ENCODE data around the gene NKAIN2.

Gene NKAIN2

DNA sequence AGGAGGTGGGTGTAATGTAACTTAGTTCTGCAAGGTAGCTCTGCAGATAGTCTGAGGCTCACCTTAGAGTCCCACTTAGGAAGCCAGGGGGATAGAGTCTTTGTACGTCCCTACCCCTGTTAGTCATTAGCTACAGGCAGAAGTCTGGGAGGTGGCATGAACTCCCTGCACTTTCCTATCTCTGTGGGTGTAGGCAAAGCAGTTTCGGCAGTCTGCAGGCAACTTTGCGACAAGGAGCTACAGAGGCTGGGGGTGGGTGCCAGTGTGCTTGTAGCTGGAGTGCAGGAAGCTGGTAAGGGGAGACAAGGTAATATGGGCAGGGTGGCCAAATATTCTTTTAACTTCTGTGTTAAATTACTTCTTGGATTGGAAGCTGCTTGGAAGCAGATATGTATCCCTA, 45.7 kb downstream of the NKAIN2 start:
- Histone ChIP-seq H2BK15ac (replicated peaks; ENCODE audit: low read depth) (no peak overlapping the region), H3K4me3 (ENCODE audit: low read length) (no peak overlapping the region), H4K8ac (ENCODE audit: low read depth, low read length) (no peak overlapping the region), H2BK120ac (ENCODE audit: low read depth, low read length) (no peak overlapping the region), H4K5ac (ENCODE audit: low read length) (no peak overlapping the region), H2AK5ac (ENCODE audit: low read length) (no peak overlapping the region), H3K4ac (ENCODE audit: low read depth, low read length) (no peak overlapping the region), H3K56ac (ENCODE audit: low read length) (no peak overlapping the region), H3K27me3 (ENCODE audit: insufficient read depth, low read length, poor library complexity) (no peaks in the 10 kb centered on the region), H3K23ac (ENCODE audit: low read length) (no peak overlapping the region), H3K79me1 (ENCODE audit: low read length) (no peaks in the 10 kb centered on the region), H3K4me2 (ENCODE audit: low read length) (no peak overlapping the region), H3K18ac (ENCODE audit: low read length) (no peak overlapping the region), H3K36me3 (ENCODE audit: control insufficient read depth, insufficient read depth, low read length) (no peaks in the 10 kb centered on the region), H3K4me1 (ENCODE audit: control insufficient read depth, low read depth, low read length) (no peaks in the 10 kb centered on the region), H3K27ac (ENCODE audit: low read depth, low read length) (no peak overlapping the region), H3K9ac (ENCODE audit: low read length) (no peak overlapping the region), H2BK5ac (ENCODE audit: low read length) (no peak overlapping the region), H3K79me2 (ENCODE audit: control insufficient read depth, insufficient read depth, low read length) (no peaks in the 10 kb centered on the region)
- WGBS (ENCODE audit: extremely low coverage, insufficient coverage, low lambda C conversion rate), result no CpG with 5 or more reads among the region's 3 CpGs
- DNase-seq, result no peak

DNA sequence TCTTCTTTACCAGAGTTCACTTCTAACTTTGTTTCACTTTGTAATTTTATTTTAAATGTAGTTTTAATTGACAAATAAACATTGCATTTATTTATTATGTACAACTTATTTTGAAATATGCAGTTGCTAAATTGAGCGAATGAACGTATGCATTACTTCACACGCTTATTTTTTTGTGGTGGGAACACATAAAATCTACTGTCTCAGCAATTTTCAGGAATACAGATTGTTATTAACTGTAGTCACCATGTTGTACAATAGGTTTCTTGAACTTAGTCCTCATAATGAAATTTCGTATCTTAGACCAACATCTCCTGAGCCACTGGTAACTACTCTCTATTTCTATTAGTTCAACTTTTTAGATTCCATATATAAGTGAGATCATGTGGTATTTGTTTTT, 46.9 kb downstream of the NKAIN2 start:
- H2BK120ac ChIP-seq (ENCODE audit: low read depth, low read length), result no peak overlapping the region
- H3K4me3 ChIP-seq (ENCODE audit: low read length), result no peak overlapping the region
- no peaks in the 10 kb centered on the region for H3K36me3 ChIP-seq (ENCODE audit: control insufficient read depth, insufficient read depth, low read length)
- H3K18ac ChIP-seq (ENCODE audit: low read length), result no peak overlapping the region
- H4K8ac ChIP-seq (ENCODE audit: low read depth, low read length), result no peak overlapping the region
- no peak overlapping the region for H2BK5ac ChIP-seq (ENCODE audit: low read length)
- no peak for DNase-seq
- no peak overlapping the region for H3K4me2 ChIP-seq (ENCODE audit: low read length)
- no peak overlapping the region for H3K27ac ChIP-seq (ENCODE audit: low read depth, low read length)
- no peak overlapping the region for H3K56ac ChIP-seq (ENCODE audit: low read length)
- no peak overlapping the region for H4K5ac ChIP-seq (ENCODE audit: low read length)
- no peak overlapping the region for H3K9ac ChIP-seq (ENCODE audit: low read length)
- no peaks in the 10 kb centered on the region for H3K4me1 ChIP-seq (ENCODE audit: control insufficient read depth, low read depth, low read length)
- no peak overlapping the region for H2BK15ac ChIP-seq (replicated peaks; ENCODE audit: low read depth)
- H3K79me2 ChIP-seq (ENCODE audit: control insufficient read depth, insufficient read depth, low read length), result no peaks in the 10 kb centered on the region
- WGBS (ENCODE audit: extremely low coverage, insufficient coverage, low lambda C conversion rate), result no CpG with 5 or more reads among the region's 4 CpGs
- no peak overlapping the region for H2AK5ac ChIP-seq (ENCODE audit: low read length)
- H3K27me3 ChIP-seq (ENCODE audit: insufficient read depth, low read length, poor library complexity), result no peaks in the 10 kb centered on the region
- H3K4ac ChIP-seq (ENCODE audit: low read depth, low read length), result no peak overlapping the region
- no peak overlapping the region for H3K23ac ChIP-seq (ENCODE audit: low read length)
- no peaks in the 10 kb centered on the region for H3K79me1 ChIP-seq (ENCODE audit: low read length)

DNA sequence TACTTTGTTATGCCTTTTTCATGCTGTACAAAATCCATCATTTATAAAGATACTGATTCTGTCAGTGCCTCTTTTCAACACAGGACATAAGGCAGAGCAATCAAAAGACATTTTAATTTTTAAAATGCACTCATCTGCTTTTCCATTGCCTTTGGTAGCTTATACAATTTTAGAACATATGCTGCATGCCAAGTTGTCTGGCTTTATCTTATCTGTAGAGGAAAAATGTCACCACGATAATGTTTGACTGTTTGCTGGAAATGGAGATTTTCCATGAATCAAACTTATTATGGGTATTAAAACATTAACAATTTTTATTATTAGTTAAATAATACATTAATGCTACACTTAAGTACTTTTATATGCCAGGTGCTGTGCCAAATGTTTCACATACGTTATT, 50.5 kb downstream of the NKAIN2 start:
- Histone ChIP-seq H3K27ac (ENCODE audit: low read depth, low read length) (no peak overlapping the region), H3K36me3 (ENCODE audit: control insufficient read depth, insufficient read depth, low read length) (no peaks in the 10 kb centered on the region), H3K4me3 (ENCODE audit: low read length) (no peak overlapping the region), H3K27me3 (ENCODE audit: insufficient read depth, low read length, poor library complexity) (no peaks in the 10 kb centered on the region), H4K5ac (ENCODE audit: low read length) (no peak overlapping the region), H2AK5ac (ENCODE audit: low read length) (no peak overlapping the region), H2BK120ac (ENCODE audit: low read depth, low read length) (no peak overlapping the region), H3K4ac (ENCODE audit: low read depth, low read length) (no peak overlapping the region), H3K4me1 (ENCODE audit: control insufficient read depth, low read depth, low read length) (no peaks in the 10 kb centered on the region), H3K79me2 (ENCODE audit: control insufficient read depth, insufficient read depth, low read length) (no peaks in the 10 kb centered on the region), H3K9ac (ENCODE audit: low read length) (no peak overlapping the region), H2BK15ac (replicated peaks; ENCODE audit: low read depth) (no peak overlapping the region), H4K8ac (ENCODE audit: low read depth, low read length) (no peak overlapping the region), H3K18ac (ENCODE audit: low read length) (no peak overlapping the region), H3K79me1 (ENCODE audit: low read length) (no peaks in the 10 kb centered on the region), H3K23ac (ENCODE audit: low read length) (no peak overlapping the region), H3K4me2 (ENCODE audit: low read length) (no peak overlapping the region), H2BK5ac (ENCODE audit: low read length) (no peak overlapping the region), H3K56ac (ENCODE audit: low read length) (no peak overlapping the region)
- DNase-seq, result no peak
- WGBS (ENCODE audit: extremely low coverage, insufficient coverage, low lambda C conversion rate), result no CpG with 5 or more reads among the region's 2 CpGs

DNA sequence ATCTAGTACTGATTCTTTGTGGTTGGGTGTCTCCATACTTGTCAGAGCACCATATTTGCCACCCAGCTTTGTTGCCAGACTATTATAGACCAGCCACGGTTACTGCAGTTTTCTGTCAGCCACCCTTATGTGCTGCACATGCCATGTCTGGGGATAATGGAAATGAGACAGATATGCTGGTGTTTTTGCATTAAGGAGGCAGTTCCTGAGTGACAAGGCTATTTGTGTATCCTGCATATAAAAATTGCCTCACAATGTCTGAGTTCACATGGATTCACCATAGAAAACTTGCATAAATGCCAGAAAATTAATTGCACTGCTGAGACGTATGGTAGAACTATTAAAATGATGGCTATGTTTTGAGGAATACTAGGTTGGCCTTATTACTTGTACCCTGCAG, 51.8 kb downstream of the NKAIN2 start:
- Histone ChIP-seq H3K4ac (ENCODE audit: low read depth, low read length) (no peak overlapping the region), H3K36me3 (ENCODE audit: control insufficient read depth, insufficient read depth, low read length) (no peaks in the 10 kb centered on the region), H3K27me3 (ENCODE audit: insufficient read depth, low read length, poor library complexity) (no peaks in the 10 kb centered on the region), H2AK5ac (ENCODE audit: low read length) (no peak overlapping the region), H3K4me3 (ENCODE audit: low read length) (no peak overlapping the region), H3K18ac (ENCODE audit: low read length) (no peak overlapping the region), H3K23ac (ENCODE audit: low read length) (no peak overlapping the region), H4K8ac (ENCODE audit: low read depth, low read length) (no peak overlapping the region), H3K56ac (ENCODE audit: low read length) (no peak overlapping the region), H2BK120ac (ENCODE audit: low read depth, low read length) (no peak overlapping the region), H3K27ac (ENCODE audit: low read depth, low read length) (no peak overlapping the region), H3K4me1 (ENCODE audit: control insufficient read depth, low read depth, low read length) (no peaks in the 10 kb centered on the region), H2BK15ac (replicated peaks; ENCODE audit: low read depth) (no peak overlapping the region), H4K5ac (ENCODE audit: low read length) (no peak overlapping the region), H2BK5ac (ENCODE audit: low read length) (no peak overlapping the region), H3K9ac (ENCODE audit: low read length) (no peak overlapping the region), H3K4me2 (ENCODE audit: low read length) (no peak overlapping the region), H3K79me1 (ENCODE audit: low read length) (no peaks in the 10 kb centered on the region), H3K79me2 (ENCODE audit: control insufficient read depth, insufficient read depth, low read length) (no peaks in the 10 kb centered on the region)
- no CpG with 5 or more reads among the region's 2 CpGs for WGBS (ENCODE audit: extremely low coverage, insufficient coverage, low lambda C conversion rate)
- no peak for DNase-seq

DNA sequence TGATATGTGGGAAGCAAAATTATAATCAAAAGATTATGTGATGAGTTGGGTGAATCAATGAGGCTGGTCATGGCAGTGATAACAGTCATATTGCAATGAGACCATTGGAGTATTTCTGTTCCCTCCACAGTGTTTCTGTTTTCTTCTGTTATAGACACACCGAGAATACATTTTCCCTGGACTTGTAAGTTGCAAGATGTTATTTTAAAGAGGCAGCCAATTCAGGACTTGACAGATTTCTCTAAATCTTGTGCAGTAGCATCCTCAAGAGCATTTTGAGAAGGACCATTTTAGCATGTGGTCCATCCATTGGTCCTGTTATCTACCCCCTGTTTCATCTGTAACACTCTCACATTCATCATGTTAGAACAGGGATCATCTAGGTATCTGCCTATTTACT, 55.6 kb downstream of the NKAIN2 start:
- H2BK120ac ChIP-seq (ENCODE audit: low read depth, low read length), result no peak overlapping the region
- H3K4me3 ChIP-seq (ENCODE audit: low read length), result no peak overlapping the region
- H3K9ac ChIP-seq (ENCODE audit: low read length), result no peak overlapping the region
- H2BK5ac ChIP-seq (ENCODE audit: low read length), result no peak overlapping the region
- no peak overlapping the region for H3K4ac ChIP-seq (ENCODE audit: low read depth, low read length)
- no peak overlapping the region for H3K27ac ChIP-seq (ENCODE audit: low read depth, low read length)
- H3K56ac ChIP-seq (ENCODE audit: low read length), result no peak overlapping the region
- no peaks in the 10 kb centered on the region for H3K36me3 ChIP-seq (ENCODE audit: control insufficient read depth, insufficient read depth, low read length)
- no peaks in the 10 kb centered on the region for H3K79me1 ChIP-seq (ENCODE audit: low read length)
- H3K27me3 ChIP-seq (ENCODE audit: insufficient read depth, low read length, poor library complexity), result no peaks in the 10 kb centered on the region
- no peak overlapping the region for H3K18ac ChIP-seq (ENCODE audit: low read length)
- H4K5ac ChIP-seq (ENCODE audit: low read length), result no peak overlapping the region
- H2AK5ac ChIP-seq (ENCODE audit: low read length), result no peak overlapping the region
- no peaks in the 10 kb centered on the region for H3K4me1 ChIP-seq (ENCODE audit: control insufficient read depth, low read depth, low read length)
- H4K8ac ChIP-seq (ENCODE audit: low read depth, low read length), result no peak overlapping the region
- no peak for DNase-seq
- no CpG with 5 or more reads among the region's 1 CpG for WGBS (ENCODE audit: extremely low coverage, insufficient coverage, low lambda C conversion rate)
- no peak overlapping the region for H3K23ac ChIP-seq (ENCODE audit: low read length)
- H3K79me2 ChIP-seq (ENCODE audit: control insufficient read depth, insufficient read depth, low read length), result no peaks in the 10 kb centered on the region
- H2BK15ac ChIP-seq (replicated peaks; ENCODE audit: low read depth), result no peak overlapping the region
- H3K4me2 ChIP-seq (ENCODE audit: low read length), result no peak overlapping the region

DNA sequence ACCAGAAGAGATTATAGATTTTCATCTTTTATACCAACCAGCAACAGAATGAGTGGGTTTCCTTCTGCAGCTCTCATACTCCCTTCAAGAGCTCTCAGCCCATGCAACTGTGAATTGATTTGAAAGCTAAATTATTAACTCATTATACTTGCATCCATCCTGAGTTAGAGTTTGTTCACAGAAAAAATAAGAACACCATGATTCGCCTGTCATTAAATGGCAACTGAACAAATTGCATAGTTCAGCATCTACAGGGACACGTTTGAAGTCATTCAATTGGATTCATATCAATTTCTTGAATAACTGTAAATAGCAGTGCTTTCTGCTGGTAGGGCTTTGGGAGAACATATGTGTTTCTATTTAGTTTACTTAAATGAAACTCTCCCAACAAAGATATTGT, 65.7 kb downstream of the NKAIN2 start:
- Histone ChIP-seq H3K18ac (ENCODE audit: low read length) (no peak overlapping the region), H3K4me1 (ENCODE audit: control insufficient read depth, low read depth, low read length) (no peaks in the 10 kb centered on the region), H2AK5ac (ENCODE audit: low read length) (no peak overlapping the region), H3K36me3 (ENCODE audit: control insufficient read depth, insufficient read depth, low read length) (no peaks in the 10 kb centered on the region), H2BK5ac (ENCODE audit: low read length) (no peak overlapping the region), H3K27ac (ENCODE audit: low read depth, low read length) (no peak overlapping the region), H3K27me3 (ENCODE audit: insufficient read depth, low read length, poor library complexity) (no peaks in the 10 kb centered on the region), H3K79me2 (ENCODE audit: control insufficient read depth, insufficient read depth, low read length) (no peaks in the 10 kb centered on the region), H2BK15ac (replicated peaks; ENCODE audit: low read depth) (no peak overlapping the region), H3K79me1 (ENCODE audit: low read length) (no peaks in the 10 kb centered on the region), H4K8ac (ENCODE audit: low read depth, low read length) (no peak overlapping the region), H3K23ac (ENCODE audit: low read length) (no peak overlapping the region), H3K9ac (ENCODE audit: low read length) (no peak overlapping the region), H3K4me3 (ENCODE audit: low read length) (no peak overlapping the region), H2BK120ac (ENCODE audit: low read depth, low read length) (no peak overlapping the region), H3K4ac (ENCODE audit: low read depth, low read length) (no peak overlapping the region), H3K56ac (ENCODE audit: low read length) (no peak overlapping the region), H3K4me2 (ENCODE audit: low read length) (no peak overlapping the region), H4K5ac (ENCODE audit: low read length) (no peak overlapping the region)
- no CpG with 5 or more reads among the region's 2 CpGs for WGBS (ENCODE audit: extremely low coverage, insufficient coverage, low lambda C conversion rate)
- no peak for DNase-seq
